ENCODE data around the gene CPXM1. TPM values are rescaled to one million over a fixed set of nuclear protein-coding genes. Genes with fewer than 3 reads are reported as not detected.

Gene CPXM1
- total and polyA plus RNA-seq, 9 of the 15 experiments (the other 6 are each of a cell fraction or from before 2014, with no cell fraction given): 0.04 to 1.1 (median 0.37) TPM; not detected in 2

DNA sequence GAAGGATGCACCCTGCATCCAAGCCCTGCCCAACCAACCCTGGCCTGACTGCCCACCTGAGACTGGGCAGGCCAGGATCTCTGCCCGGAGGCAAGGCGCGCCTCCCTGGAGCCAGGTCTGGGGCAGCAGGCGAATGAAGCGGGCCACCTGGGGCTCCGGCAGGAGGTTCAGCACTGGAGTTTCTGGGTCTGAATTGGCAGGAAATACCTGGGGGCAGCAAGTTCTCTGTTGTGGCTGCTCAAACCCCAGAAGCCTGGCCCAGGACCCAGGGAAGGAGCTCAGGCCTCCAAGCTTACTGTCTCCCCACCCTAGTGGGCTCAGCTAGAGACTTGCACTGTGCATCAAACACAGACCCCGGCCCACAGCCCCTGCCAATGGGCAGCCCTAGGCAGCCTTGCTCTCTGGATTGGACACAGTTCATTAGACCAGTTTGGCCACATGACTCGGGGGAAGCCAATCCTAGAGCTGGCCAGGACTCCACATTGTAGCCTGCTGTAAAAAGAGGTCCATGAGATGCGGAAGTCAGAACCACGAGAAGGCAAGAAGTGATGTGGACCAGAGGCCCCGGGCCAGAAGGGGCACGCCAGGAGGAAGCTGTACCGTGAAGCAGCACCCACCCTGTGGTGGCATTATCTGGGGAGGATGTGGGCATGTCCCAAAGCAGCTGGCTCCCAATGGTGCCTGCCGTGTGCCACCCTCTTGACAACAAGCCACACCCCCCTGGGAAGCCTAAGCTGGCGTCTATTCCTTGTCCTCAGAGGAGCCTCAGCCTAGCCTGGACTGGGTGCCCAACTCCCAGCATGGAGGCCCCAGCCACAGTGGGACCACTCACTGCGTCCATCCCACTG is 3.1 kb downstream of the CPXM1 start (continued):
- TF ChIP-seq, protein P1, sequence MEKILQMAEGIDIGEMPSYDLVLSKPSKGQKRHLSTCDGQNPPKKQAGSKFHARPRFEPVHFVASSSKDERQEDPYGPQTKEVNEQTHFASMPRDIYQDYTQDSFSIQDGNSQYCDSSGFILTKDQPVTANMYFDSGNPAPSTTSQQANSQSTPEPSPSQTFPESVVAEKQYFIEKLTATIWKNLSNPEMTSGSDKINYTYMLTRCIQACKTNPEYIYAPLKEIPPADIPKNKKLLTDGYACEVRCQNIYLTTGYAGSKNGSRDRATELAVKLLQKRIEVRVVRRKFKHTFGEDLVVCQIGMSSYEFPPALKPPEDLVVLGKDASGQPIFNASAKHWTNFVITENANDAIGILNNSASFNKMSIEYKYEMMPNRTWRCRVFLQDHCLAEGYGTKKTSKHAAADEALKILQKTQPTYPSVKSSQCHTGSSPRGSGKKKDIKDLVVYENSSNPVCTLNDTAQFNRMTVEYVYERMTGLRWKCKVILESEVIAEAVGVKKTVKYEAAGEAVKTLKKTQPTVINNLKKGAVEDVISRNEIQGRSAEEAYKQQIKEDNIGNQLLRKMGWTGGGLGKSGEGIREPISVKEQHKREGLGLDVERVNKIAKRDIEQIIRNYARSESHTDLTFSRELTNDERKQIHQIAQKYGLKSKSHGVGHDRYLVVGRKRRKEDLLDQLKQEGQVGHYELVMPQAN (IDR thresholded peaks at IDR 0.05; ENCODE audit: borderline replicate concordance): no peak
- no peak for TF ChIP-seq RFX1 (IDR thresholded peaks at IDR 0.05)
- no peak for TF ChIP-seq ELK3 (CRISPR knock-in tag; IDR thresholded peaks at IDR 0.05)
- TF ChIP-seq, protein P2, sequence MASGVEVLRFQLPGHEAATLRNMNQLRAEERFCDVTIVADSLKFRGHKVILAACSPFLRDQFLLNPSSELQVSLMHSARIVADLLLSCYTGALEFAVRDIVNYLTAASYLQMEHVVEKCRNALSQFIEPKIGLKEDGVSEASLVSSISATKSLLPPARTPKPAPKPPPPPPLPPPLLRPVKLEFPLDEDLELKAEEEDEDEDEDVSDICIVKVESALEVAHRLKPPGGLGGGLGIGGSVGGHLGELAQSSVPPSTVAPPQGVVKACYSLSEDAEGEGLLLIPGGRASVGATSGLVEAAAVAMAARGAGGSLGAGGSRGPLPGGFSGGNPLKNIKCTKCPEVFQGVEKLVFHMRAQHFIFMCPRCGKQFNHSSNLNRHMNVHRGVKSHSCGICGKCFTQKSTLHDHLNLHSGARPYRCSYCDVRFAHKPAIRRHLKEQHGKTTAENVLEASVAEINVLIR (CRISPR knock-in tag; IDR thresholded peaks at IDR 0.05): no peak
- TF ChIP-seq PHF20 (IDR thresholded peaks at IDR 0.05; ENCODE audit: partially characterized antibody): no peak
- TF ChIP-seq, protein P3, sequence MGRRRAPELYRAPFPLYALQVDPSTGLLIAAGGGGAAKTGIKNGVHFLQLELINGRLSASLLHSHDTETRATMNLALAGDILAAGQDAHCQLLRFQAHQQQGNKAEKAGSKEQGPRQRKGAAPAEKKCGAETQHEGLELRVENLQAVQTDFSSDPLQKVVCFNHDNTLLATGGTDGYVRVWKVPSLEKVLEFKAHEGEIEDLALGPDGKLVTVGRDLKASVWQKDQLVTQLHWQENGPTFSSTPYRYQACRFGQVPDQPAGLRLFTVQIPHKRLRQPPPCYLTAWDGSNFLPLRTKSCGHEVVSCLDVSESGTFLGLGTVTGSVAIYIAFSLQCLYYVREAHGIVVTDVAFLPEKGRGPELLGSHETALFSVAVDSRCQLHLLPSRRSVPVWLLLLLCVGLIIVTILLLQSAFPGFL (CRISPR knock-in tag; IDR thresholded peaks at IDR 0.05): no peak
- TF ChIP-seq ETV1 (tag; conservative IDR thresholded peaks at IDR 0.05; ENCODE audit: low read depth): no peak
- no peak for TF ChIP-seq LARP7 (IDR thresholded peaks at IDR 0.05)
- TF ChIP-seq ZNF507 (tag; conservative IDR thresholded peaks at IDR 0.05): no peak
- no peak for TF ChIP-seq PTRF (tag; IDR thresholded peaks at IDR 0.05)
- TF ChIP-seq SMARCE1 (IDR thresholded peaks at IDR 0.05): no peak

Measured in K562 (cell line).